ENCODE measurements around the gene CERK.

CERK gene

DNA sequence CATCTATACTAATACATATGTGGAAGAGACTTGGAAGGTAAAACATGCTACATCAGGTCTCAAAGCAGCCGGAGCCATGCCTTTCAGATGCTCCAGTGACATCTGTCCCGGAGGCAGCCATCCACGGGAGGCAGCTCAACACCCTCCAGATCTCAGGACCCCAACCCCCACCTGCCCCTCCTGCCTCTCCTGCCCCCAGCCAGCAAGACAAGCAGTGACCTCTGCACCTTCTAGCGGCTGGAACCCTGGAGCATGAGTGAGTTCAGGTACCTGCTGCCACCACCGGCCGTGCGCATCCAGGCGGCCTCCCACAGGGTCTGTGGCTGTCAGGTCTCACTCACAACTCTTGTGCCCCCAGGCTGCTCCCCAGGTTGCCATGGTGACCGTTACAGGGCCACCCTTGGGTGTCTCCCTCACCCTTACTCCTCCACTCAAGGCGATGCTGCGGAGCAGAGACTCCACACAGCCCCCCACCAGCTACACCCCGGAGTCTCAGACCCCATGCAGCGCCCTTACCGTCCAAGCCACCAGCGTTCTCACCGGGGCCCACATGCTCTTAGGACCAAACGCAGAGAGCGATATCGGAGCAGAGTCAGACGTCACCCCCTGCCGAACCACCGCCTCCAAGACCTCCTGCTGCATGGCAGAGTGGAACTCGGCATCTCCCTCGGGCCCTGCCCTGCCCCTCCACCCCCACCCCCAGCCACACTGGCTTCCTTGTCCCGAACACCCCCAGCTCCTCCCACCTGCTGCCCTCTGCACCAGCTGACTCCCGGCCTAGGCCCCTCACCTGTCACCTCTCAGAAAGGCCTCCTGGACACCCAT, 34.7 kb downstream of the CERK start:
- no peak for DNase-seq (ENCODE audit: low read depth in 2 of 2, low spot score in 1 of 2)

DNA sequence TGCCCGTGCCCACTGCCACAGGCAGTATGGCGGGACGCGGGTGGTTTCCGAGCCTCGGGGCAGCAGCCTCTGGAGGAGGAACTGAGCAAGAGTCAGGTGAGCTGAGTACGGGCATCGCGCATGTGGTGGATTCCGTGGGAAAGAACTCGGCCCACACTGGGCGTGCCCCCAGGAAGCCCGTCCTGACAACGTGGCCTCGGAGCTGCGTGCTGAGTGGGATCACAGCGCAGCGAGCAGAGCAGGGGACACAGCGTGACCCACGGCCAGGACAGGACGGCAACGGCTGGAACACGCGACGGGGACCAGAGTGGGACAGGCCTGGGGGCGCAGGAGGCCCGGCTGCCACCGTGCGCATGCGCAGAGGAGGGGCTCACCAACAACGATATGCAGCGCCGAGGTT, 36.8 kb downstream of the CERK start:
- no peak for DNase-seq (ENCODE audit: low read depth in 2 of 2, low spot score in 1 of 2)

GRCh38 chr22:46699091-46699490, 39.0 kb downstream of the CERK start:
- DNase-seq (ENCODE audit: low read depth in 2 of 2, low spot score in 1 of 2) = no peak

GRCh38 chr22:46697811-46698515, 40.1 kb downstream of the CERK start:
- DNase-seq (ENCODE audit: low read depth in 2 of 2, low spot score in 1 of 2) = no peak

DNA sequence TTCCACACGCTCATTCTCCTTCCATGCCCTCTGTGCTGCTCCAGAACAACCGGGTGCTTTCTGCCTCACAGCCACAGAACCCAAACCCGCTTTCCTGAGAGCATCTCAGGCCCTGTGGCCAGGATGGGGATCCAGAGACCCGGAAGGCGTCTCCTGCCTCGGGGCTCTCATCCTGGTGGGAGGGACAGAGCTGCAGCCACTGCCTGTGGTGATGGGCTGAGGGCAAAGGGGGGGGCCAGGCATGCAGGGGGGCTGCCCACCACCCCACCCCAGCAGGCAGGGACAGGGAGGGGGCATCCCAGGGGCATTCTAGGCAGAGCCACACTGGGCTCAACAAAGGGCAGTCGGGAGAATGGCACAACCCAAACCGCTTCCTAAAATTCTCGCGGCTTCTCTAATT, 41.4 kb downstream of the CERK start:
- DNase-seq (ENCODE audit: low read depth in 2 of 2, low spot score in 1 of 2) = no peak

DNA sequence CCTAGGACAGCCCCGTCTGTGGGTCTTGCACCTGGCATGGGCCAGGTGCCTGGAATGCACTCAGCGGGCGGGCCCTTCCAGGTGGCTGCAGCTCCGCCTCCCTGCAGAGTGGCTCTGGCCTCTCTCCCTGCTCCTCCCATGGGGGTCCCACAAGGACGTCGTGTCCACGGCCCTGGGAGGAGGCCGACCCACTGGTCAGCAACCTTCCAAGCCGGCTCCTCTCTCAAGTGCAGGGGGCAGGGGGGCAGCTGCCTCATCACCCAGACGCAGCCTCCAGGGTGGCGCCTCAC, 41.9 kb downstream of the CERK start:
- no peak for DNase-seq (ENCODE audit: low read depth in 2 of 2, low spot score in 1 of 2)

- DNase-seq (ENCODE audit: low read depth in 2 of 2, low spot score in 1 of 2) = no peak
These were observed 42.5 kb downstream of the CERK start for GRCh38 chr22:46695346-46696228.

GRCh38 chr22:46694416-46695170, 43.5 kb downstream of the CERK start:
- DNase-seq (ENCODE audit: low read depth in 2 of 2, low spot score in 1 of 2) = no peak

DNA sequence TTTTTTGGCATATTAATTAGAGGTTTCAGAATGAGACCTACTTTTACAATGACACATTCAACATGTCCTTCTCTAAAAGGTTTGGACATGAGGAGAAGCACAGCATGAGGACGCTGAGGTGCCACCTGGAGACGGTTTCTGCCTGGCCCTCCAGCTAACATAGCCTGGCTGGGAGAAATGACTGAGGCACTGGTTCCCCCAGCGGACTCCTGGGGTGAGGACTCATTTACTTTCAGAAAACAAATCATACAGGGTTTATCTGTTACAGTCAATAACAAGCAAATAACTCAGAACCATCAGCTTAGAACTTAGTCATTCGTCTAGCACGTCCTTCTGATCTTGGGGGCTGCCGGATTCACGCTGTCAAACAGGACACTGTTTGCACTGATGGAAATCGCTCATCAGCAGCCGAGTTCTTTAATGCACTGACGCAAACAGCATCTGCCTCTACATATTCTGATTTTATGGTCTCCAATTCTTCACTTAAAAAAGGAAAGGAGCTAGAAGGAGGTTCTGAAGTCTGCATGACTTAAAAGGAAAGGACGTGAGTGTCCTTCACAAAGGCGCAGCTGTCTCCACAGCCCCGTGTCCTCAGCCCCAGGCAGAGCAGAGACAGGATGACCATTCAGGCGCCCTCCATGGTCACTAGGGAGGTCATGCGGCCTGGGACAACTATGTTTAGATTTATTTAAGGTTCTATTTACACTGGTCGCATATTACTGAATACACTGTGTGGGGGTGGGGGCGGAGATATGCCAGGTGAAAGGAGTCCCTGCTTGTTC, 44.2 kb downstream of the CERK start:
- DNase-seq (ENCODE audit: low read depth in 2 of 2, low spot score in 1 of 2) = no peak

DNA sequence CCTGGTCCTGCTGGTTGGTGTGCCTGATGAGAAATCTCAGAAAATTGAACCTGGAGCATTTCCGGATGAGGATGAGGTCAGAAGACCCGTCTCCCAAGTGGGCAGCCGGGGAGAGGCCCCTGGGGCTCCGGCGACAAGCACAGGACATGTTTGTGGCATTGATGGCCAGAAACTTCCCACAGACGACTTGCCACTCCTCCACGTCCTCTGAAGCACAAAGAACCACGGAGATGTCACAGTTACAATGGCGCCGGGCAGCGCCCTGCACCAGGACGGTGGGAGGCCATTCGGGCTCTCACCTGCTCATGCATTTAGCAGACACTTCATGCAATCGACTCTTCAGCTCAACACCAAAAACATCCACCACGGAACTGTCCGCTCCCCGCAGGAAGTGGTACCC, 46.5 kb downstream of the CERK start:
- DNase-seq (ENCODE audit: low read depth in 2 of 2, low spot score in 1 of 2) = no peak

DNA sequence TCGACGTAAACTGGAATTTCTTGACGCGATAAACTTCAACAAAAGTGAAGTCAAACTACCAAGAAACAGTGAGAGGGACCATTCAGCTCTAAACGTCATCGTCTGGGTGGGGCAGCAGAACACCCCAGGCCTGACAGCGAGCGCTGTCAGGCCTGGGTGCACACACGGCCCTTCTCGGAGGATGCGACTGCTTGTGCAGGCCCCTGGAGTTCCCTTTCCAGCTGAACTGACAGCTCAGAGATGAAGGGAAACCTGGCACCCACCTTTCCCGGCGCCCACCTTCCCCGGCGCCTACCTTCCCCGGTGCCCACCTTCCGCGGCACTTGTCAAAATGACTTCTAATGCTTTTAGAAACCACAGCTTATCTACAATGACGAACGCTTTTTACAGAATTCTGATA, 47.9 kb downstream of the CERK start:
- DNase-seq (ENCODE audit: low read depth in 2 of 2, low spot score in 1 of 2) = no peak

DNA sequence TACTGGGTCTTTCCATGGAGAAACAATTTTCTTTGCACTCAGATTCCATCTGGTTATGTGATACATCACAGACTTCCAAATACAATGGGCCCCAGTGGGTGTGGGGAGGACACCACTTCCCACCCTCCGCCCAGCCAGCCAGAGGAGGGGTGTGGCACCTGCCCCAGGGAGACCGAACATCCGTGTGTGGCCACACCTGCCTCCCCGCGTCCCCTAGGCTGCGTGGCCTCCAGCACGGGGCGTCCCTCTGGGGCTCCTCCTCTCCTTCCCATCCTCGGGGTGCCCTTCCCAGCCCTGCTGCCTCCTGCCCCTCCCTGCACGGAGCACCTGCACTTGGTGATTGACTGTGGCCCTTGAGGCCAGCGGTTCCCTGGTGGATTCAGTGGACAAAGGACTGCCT, 49.1 kb downstream of the CERK start:
- DNase-seq (ENCODE audit: low read depth in 2 of 2, low spot score in 1 of 2) = no peak

DNA sequence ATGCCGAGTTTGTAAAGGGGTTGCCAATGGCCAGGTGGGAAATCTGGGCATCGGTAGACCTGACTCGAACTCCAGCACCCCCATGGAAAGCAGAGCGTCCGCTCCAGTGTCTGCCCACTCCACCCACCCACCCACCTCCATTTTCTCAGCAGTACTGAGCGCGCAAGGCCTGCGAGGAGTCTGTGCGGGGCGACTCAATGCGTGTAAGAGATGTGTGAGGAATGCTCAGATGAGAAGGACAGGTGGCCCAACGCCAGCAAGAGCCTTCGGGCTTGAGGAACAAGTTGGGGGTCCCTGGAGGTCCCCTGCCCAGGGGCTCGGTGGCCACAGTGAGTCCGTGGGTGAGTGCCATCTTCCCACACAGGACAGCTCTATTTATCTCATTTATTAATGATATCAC, 50.6 kb downstream of the CERK start:
- DNase-seq (ENCODE audit: low read depth in 2 of 2, low spot score in 1 of 2) = no peak

GRCh38 chr22:46687048-46687444, 51.0 kb downstream of the CERK start:
- no peak for DNase-seq (ENCODE audit: low read depth in 2 of 2, low spot score in 1 of 2)

GRCh38 chr22:46686221-46687047, 51.6 kb downstream of the CERK start:
- no peak for DNase-seq (ENCODE audit: low read depth in 2 of 2, low spot score in 1 of 2)

- DNase-seq (ENCODE audit: low read depth in 2 of 2, low spot score in 1 of 2) = no peak
These were observed 53.3 kb downstream of the CERK start for GRCh38 chr22:46684706-46685105.

GRCh38 chr22:46682011-46682731, 55.9 kb downstream of the CERK start:
- DNase-seq (ENCODE audit: low read depth in 2 of 2, low spot score in 1 of 2) = no peak

- no peak for DNase-seq (ENCODE audit: low read depth in 2 of 2, low spot score in 1 of 2)
These were observed 57.0 kb downstream of the CERK start for GRCh38 chr22:46681010-46681409.

GRCh38 chr22:46679706-46680269, 58.3 kb downstream of the CERK start:
- no peak for DNase-seq (ENCODE audit: low read depth in 2 of 2, low spot score in 1 of 2)

Data from stimulated activated CD8-positive, alpha-beta memory T cell treated with anti-CD3 and anti-CD28 coated beads, Interleukin-4, amount 100 ng/mL, for 4 hours (primary cell).